GM12878 (cell line): ENCODE results near the gene PPOX. TPM values are rescaled to one million over a fixed set of nuclear protein-coding genes. Genes with fewer than 3 reads are reported as not detected.

Experiments
- ATAC-seq: fragments of 200-7000 bp; cut with Tn5 transposase; 3 replicates; pipeline ENCODE4 v1.9.1; 2020; ENCODE audit warnings: mild to moderate bottlenecking, moderate library complexity
- BruUV-seq: library from RNA; stranded (reverse); fragments of 400-500 nt; replicated peaks from 2 replicates; lab custom pipeline; 2021; lab: Mats Ljungman, UMichigan
- CTCF ChIA-PET: fragments of 300-600 bp; sonication (Branson Sonifier 250); formaldehyde crosslinking; extraction: SDS; loops from one replicate; lab custom pipeline; 2021; ENCODE audit warnings: inconsistent platforms; lab: Yijun Ruan, JAX
- POLR2A ChIA-PET: fragments of 350-600 bp; formaldehyde crosslinking; extraction: SDS; loops from one replicate; lab custom pipeline; 2021; ENCODE audit warnings: inconsistent platforms; lab: Charles Lee
- RAD21 ChIA-PET: fragments of 300-600 bp; sonication (Branson Sonifier 250); formaldehyde crosslinking; loops from one replicate; lab custom pipeline; 2023; ENCODE audit warnings: antibody characterized with exemption; ENCODE audit not compliant: unreplicated experiment; lab: Charles Lee
- SMC1A ChIA-PET: fragments of 300-600 bp; sonication (Branson Sonifier 250); formaldehyde crosslinking; loops from one replicate; lab custom pipeline; 2023; ENCODE audit not compliant: unreplicated experiment, uncharacterized antibody; lab: Charles Lee
- DNase-seq: peaks from one replicate; pipeline ENCODE4 v3.0.0-alpha.2; 2011; ENCODE audit warnings: low read depth, low spot score
- FAIRE-seq: peaks from 3 replicates; lab custom pipeline; 2011; peaks lifted over from hg19 to GRCh38; lab: Jason Lieb, UNC
- H2AFZ ChIP-seq: 2 replicates; pipeline ENCODE4 v1.6.0; 2011; ENCODE audit warnings: low read depth, low read length, control low read depth; ENCODE audit not compliant: control insufficient read depth
- H3K27ac ChIP-seq: 2 replicates; pipeline ENCODE4 v1.5.1; 2011; ENCODE audit warnings: control low read depth; ENCODE audit not compliant: control insufficient read depth, insufficient read depth
- H3K27me3 ChIP-seq, 2 experiments: replicated peaks in 1 of 2; 2 replicates each; pipeline versions ENCODE4 v1.6.0 to v1.6.1; 2011; ENCODE audit warnings: low read length in 1 of 2; ENCODE audit not compliant: control insufficient read depth in 2 of 2, insufficient read depth in 2 of 2
- H3K36me3 ChIP-seq, 2 experiments: 2 replicates each; pipeline ENCODE4 v1.5.1; 2011; ENCODE audit warnings: low read length in 1 of 2; ENCODE audit not compliant: control insufficient read depth in 2 of 2, insufficient read depth in 2 of 2
- H3K4me1 ChIP-seq: 2 replicates; pipeline ENCODE4 v1.6.1; 2011; ENCODE audit warnings: mild to moderate bottlenecking, low read length, moderate library complexity, mixed read lengths; ENCODE audit not compliant: control insufficient read depth, insufficient read depth
- H3K4me2 ChIP-seq: 2 replicates; pipeline ENCODE4 v1.6.0; 2011; ENCODE audit warnings: control low read depth; ENCODE audit not compliant: control insufficient read depth, insufficient read depth
- H3K4me3 ChIP-seq: fragments of 200-600 bp; sonication (generic); 2 replicates; pipeline ENCODE4 v1.5.1; 2016
- H3K79me2 ChIP-seq: 2 replicates; pipeline ENCODE4 v1.6.0; 2011; ENCODE audit warnings: low read length; ENCODE audit not compliant: control insufficient read depth, insufficient read depth
- H3K9ac ChIP-seq: 2 replicates; pipeline ENCODE4 v1.8.0; 2011; ENCODE audit warnings: low read length, control low read depth, mixed read lengths; ENCODE audit not compliant: control insufficient read depth, insufficient read depth
- H3K9me3 ChIP-seq: replicated peaks from 3 replicates; pipeline ENCODE4 v1.5.1; 2011; ENCODE audit warnings: mild to moderate bottlenecking, low read length; ENCODE audit not compliant: control insufficient read depth, insufficient read depth
- H4K20me1 ChIP-seq: 2 replicates; pipeline ENCODE4 v1.6.0; 2011; ENCODE audit not compliant: control insufficient read depth, insufficient read depth
- BCL3 ChIP-seq: IDR thresholded peaks from 2 replicates; pipeline ENCODE4 v1.6.1; 2011; ENCODE audit warnings: borderline replicate concordance, low read depth, mild to moderate bottlenecking, moderate library complexity, low read length; ENCODE audit not compliant: insufficient read depth, poor library complexity, severe bottlenecking
- BCLAF1 ChIP-seq: fragments of 450-650 bp; IDR thresholded peaks from 2 replicates; pipeline ENCODE4 v1.6.1; 2017; ENCODE audit warnings: antibody characterized with exemption, mild to moderate bottlenecking, moderate library complexity
- BMI1 ChIP-seq: fragments of 450-650 bp; IDR thresholded peaks from 2 replicates; pipeline ENCODE4 v1.6.1; 2016; ENCODE audit warnings: mild to moderate bottlenecking, moderate library complexity, borderline replicate concordance
- CEBPZ ChIP-seq: fragments of 150-350 bp; IDR thresholded peaks from 2 replicates; pipeline ENCODE4 v1.6.1; 2016; ENCODE audit warnings: low read depth, low read length
- CREM ChIP-seq: IDR thresholded peaks from 2 replicates; pipeline ENCODE4 v1.6.1; 2014; ENCODE audit warnings: antibody characterized with exemption, low read depth
- ELK1 ChIP-seq: IDR thresholded peaks from 2 replicates; pipeline ENCODE4 v1.6.1; 2012; ENCODE audit warnings: low read depth, low read length, improper control_type of control experiment
- ETV6 ChIP-seq, 2 experiments: fragments of 450-650 bp in 1 of 2; IDR thresholded peaks in 1 of 2; conservative IDR thresholded peaks in 1 of 2; 2 replicates each; pipeline ENCODE4 v1.6.1; 2014; ENCODE audit warnings: antibody characterized with exemption in 1 of 2, borderline replicate concordance in 1 of 2, low read depth in 1 of 2, mild to moderate bottlenecking in 1 of 2, moderate library complexity in 1 of 2
- GATAD2B ChIP-seq: fragments of 450-650 bp; conservative IDR thresholded peaks from 2 replicates; pipeline ENCODE4 v1.6.1; 2017; ENCODE audit warnings: low read depth, mild to moderate bottlenecking, moderate library complexity
- HDAC6 ChIP-seq: fragments of 200-600 bp; sonication (generic); IDR thresholded peaks from one replicate; pipeline ENCODE4 v1.8.0; 2017; ENCODE audit warnings: antibody characterized with exemption; ENCODE audit not compliant: unreplicated experiment
- USF2 ChIP-seq: IDR thresholded peaks from 2 replicates; pipeline ENCODE4 v1.6.1; 2011; ENCODE audit warnings: low read depth, low read length, improper control_type of control experiment, borderline replicate concordance
- WGBS: methylation state at CpG from one replicate; pipeline ENCODE4 v1.1.6; 2016; ENCODE audit warnings: low lambda C conversion rate; ENCODE audit not compliant: insufficient replicate concordance, insufficient coverage; ENCODE audit errors: missing lambda C conversion rate; 5-methylcytosine and 5-hydroxymethylcytosine counted together
- in situ Hi-C: fragments of 300-500 bp; cut with MboI; formaldehyde crosslinking; loops from 9 replicates; pipeline ENCODE4 v1.14.3; 2018; ENCODE audit warnings: mixed read lengths
- intact Hi-C: fragments of 100-400 bp; cut with micrococcal nuclease; formaldehyde crosslinking; loops from one replicate; pipeline ENCODE4 v1.14.2; 2022; ENCODE audit not compliant: unreplicated experiment
- polyA plus RNA-seq, 11 experiments: library from polyadenylated mRNA; depleted of rRNA in 4 of 11; unstranded in 6 of 11; stranded (reverse) in 5 of 11; fragments of >200 nt; fragmentation: Nextera tagmentation in 4 of 11; fragmentation: Illumina TruSeq in 1 of 11; extraction: Ambion mirVana in 4 of 11; extraction: Trizol in 1 of 11; gene quantifications; 1 replicate in 1 of 11; 2 replicates in 10 of 11; pipeline versions ENCODE4 v1.2.1 to v1.2.3, GENCODE V29; 2011 to 2016; ENCODE audit warnings: inconsistent platforms in 2 of 11, missing spikeins in 2 of 11, low read depth in 1 of 11
- total RNA-seq, 4 experiments: library from RNA; depleted of rRNA in 3 of 4; stranded (reverse); fragments of >200 nt in 3 of 4; fragmentation: Illumina TruSeq in 1 of 4; extraction: Trizol in 1 of 4; gene quantifications; 2 replicates each; pipeline versions ENCODE4 v1.2.1 to v1.2.3, GENCODE V29; 2013 to 2021
- TF ChIP-seq, protein P1 (sequence below): fragments of 450-650 bp; IDR thresholded peaks from 2 replicates; pipeline ENCODE4 v1.6.1; 2017; ENCODE audit warnings: mild to moderate bottlenecking

Gene PPOX
- total and polyA plus RNA-seq, 10 of the 15 experiments (the other 5 are each of a cell fraction or from before 2014, with no cell fraction given) = 8.9 to 31.5 (median 20.3) TPM

DNA sequence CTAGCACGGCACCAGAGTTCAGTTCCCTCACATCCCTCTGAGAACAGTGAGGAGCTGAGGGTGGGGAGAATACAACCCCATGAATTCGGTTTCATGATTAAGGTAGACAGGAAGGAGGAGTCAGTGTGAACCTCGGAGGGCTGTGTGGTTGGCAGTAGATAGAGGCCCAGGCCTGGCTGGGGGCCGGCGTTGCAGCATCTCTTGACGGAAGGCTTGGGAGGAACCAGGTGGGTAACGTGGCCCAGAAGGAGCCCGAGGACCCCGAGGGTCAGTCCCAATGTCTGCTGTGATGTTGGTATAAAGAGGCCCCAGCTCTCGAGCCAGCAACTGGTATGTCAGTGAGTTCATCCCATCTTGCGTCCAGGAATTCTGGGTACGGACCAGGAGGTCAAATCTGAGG, 5.5 kb downstream of the PPOX start:
- no peak for DNase-seq
- Histone ChIP-seq H3K4me3 (no peak overlapping the region), H3K36me3 (peaks cover 17 to 30% of the 10 kb centered on the region in 2 experiments), H3K27me3 (no peaks in the 10 kb centered on the region), H3K79me2 (peaks cover 16% of the 10 kb centered on the region), H3K9ac (no peak overlapping the region), H3K4me2 (no peak overlapping the region), H3K4me1 (peaks cover 15% of the 10 kb centered on the region), H3K27ac (no peak overlapping the region), H2AFZ (no peak overlapping the region), H3K9me3 (no peaks in the 10 kb centered on the region), H4K20me1 (no peaks in the 10 kb centered on the region)
- no peak for FAIRE-seq
- 90% methylated on average over 12 of the region's 12 CpGs for WGBS
- ChIA-PET CTCF (interaction anchor here (1.6 kb wide), 1 partner anchor 54 kb away, joined by 3 read pairs; the partner anchor contains the start of genes NIT1 and PFDN2), POLR2A (interaction anchor here (0.6 to 1.7 kb wide), 3 partner anchors 13 to 162 kb away, joined by 3 to 5 read pairs (median 3); partner anchors contain the start of gene USP21), RAD21 (no interaction called here), SMC1A (no interaction called here)
- intact Hi-C loops = no loop called here
- no peak for ATAC-seq
- in situ Hi-C loops = no loop called here
- BruUV-seq = no TSS peak
- TF ChIP-seq CEBPZ (no peak), USF2 (no peak), BCL3 (no peak), ELK1 (no peak), GATAD2B (no peak), CREM (no peak), HDAC6 (no peak), ETV6 (conservative IDR thresholded peaks at IDR 0.05 in 1 of 2, IDR thresholded peaks at IDR 0.05 in 1 of 2; ENCODE audit: borderline replicate concordance in 1 of 2, low read depth in 1 of 2) (no peak), BCLAF1 (no peak), BMI1 (no peak)
- TF ChIP-seq, protein P1, sequence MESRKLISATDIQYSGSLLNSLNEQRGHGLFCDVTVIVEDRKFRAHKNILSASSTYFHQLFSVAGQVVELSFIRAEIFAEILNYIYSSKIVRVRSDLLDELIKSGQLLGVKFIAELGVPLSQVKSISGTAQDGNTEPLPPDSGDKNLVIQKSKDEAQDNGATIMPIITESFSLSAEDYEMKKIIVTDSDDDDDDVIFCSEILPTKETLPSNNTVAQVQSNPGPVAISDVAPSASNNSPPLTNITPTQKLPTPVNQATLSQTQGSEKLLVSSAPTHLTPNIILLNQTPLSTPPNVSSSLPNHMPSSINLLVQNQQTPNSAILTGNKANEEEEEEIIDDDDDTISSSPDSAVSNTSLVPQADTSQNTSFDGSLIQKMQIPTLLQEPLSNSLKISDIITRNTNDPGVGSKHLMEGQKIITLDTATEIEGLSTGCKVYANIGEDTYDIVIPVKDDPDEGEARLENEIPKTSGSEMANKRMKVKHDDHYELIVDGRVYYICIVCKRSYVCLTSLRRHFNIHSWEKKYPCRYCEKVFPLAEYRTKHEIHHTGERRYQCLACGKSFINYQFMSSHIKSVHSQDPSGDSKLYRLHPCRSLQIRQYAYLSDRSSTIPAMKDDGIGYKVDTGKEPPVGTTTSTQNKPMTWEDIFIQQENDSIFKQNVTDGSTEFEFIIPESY = no peak
